Osteocyte (in vitro differentiated cells): ENCODE measurements around the gene TRPC4AP. TPM values are rescaled to one million over a fixed set of nuclear protein-coding genes. Genes with fewer than 3 reads are reported as not detected.
"Not testable (repeated sequence)": the region's sequence is repeated elsewhere in the genome, so short reads cannot be mapped to it uniquely, and the experiment has no call there.

ENCODE experiments used
- DNase-seq: peaks from one replicate; pipeline ENCODE4 v3.0.0; 2021; ENCODE audit warnings: mixed read lengths; ENCODE audit not compliant: unreplicated experiment; ENCODE audit errors: extremely low spot score
- H3K27ac Mint-ChIP-seq: one replicate; pipeline ENCODE4 v1.8.0; 2021; ENCODE audit warnings: mild to moderate bottlenecking, mixed read lengths; ENCODE audit not compliant: unreplicated experiment
- H3K27me3 Mint-ChIP-seq: one replicate; pipeline ENCODE4 v1.8.0; 2021; ENCODE audit warnings: mixed read lengths; ENCODE audit not compliant: unreplicated experiment
- H3K36me3 Mint-ChIP-seq: one replicate; pipeline ENCODE4 v1.8.0; 2021; ENCODE audit warnings: mixed read lengths; ENCODE audit not compliant: unreplicated experiment
- H3K4me1 Mint-ChIP-seq: one replicate; pipeline ENCODE4 v1.8.0; 2021; ENCODE audit warnings: mixed read lengths; ENCODE audit not compliant: unreplicated experiment
- H3K4me3 Mint-ChIP-seq: one replicate; pipeline ENCODE4 v1.8.0; 2021; ENCODE audit warnings: mild to moderate bottlenecking, moderate library complexity, mixed read lengths; ENCODE audit not compliant: unreplicated experiment
- H3K9me3 Mint-ChIP-seq: one replicate; pipeline ENCODE4 v1.8.0; 2021; ENCODE audit warnings: mixed read lengths; ENCODE audit not compliant: unreplicated experiment
- CTCF ChIP-seq: fragments of 200-600 bp; sonication (generic); IDR thresholded peaks from 2 replicates; pipeline ENCODE4 v1.5.0; 2021; ENCODE audit warnings: antibody characterized with exemption, mild to moderate bottlenecking, moderate library complexity
- total RNA-seq: library from RNA; stranded (reverse); gene quantifications from 2 replicates; pipeline ENCODE4 v1.2.1, GENCODE V29; 2021

The TRPC4AP gene
- total RNA-seq, 1 donor from 2014 or later: 83.0 TPM

GRCh38 chr20:35116258-35116657, 23.7 kb upstream of the TRPC4AP start:
- H3K4me1 Mint-ChIP-seq: peaks cover 10% of the 10 kb centered on the region
- no peak overlapping the region for H3K27ac Mint-ChIP-seq
- H3K36me3 Mint-ChIP-seq: peaks cover 36% of the 10 kb centered on the region

GRCh38 chr20:35115606-35116005, 23.0 kb upstream of the TRPC4AP start:
- no peak overlapping the region for H3K27ac Mint-ChIP-seq
- H3K9me3 Mint-ChIP-seq: no peaks in the 10 kb centered on the region
- H3K4me1 Mint-ChIP-seq: peaks cover 10% of the 10 kb centered on the region
- H3K27me3 Mint-ChIP-seq: no peaks in the 10 kb centered on the region
- no peak for DNase-seq
- H3K36me3 Mint-ChIP-seq: peaks cover 35% of the 10 kb centered on the region
- TF ChIP-seq CTCF: no peak
- no peak overlapping the region for H3K4me3 Mint-ChIP-seq

More at GRCh38 chr20:35116258-35116657, 23.7 kb upstream of the TRPC4AP start:
- H3K4me3 Mint-ChIP-seq: no peak overlapping the region
- no peak for DNase-seq
- H3K27me3 Mint-ChIP-seq: no peaks in the 10 kb centered on the region
- H3K9me3 Mint-ChIP-seq: no peaks in the 10 kb centered on the region
- no peak for TF ChIP-seq CTCF

- not testable (repeated sequence) for DNase-seq, H3K4me1 Mint-ChIP-seq
- peaks cover 25% of the 10 kb centered on the region for H3K36me3 Mint-ChIP-seq
These were observed 19.7 kb upstream of the TRPC4AP start for GRCh38 chr20:35112276-35112675.

GRCh38 chr20:35111141-35111888, 18.7 kb upstream of the TRPC4AP start:
- TF ChIP-seq CTCF: no peak
- H3K36me3 Mint-ChIP-seq: peaks cover 25% of the 10 kb centered on the region
- no peaks in the 10 kb centered on the region for H3K4me1 Mint-ChIP-seq
- H3K4me3 Mint-ChIP-seq: no peak overlapping the region
- no peak for DNase-seq
- H3K9me3 Mint-ChIP-seq: no peaks in the 10 kb centered on the region
- no peak overlapping the region for H3K27ac Mint-ChIP-seq
- H3K27me3 Mint-ChIP-seq: no peaks in the 10 kb centered on the region

More at GRCh38 chr20:35112276-35112675, 19.7 kb upstream of the TRPC4AP start:
- not testable (repeated sequence) for H3K27me3 Mint-ChIP-seq, H3K4me3 Mint-ChIP-seq, H3K9me3 Mint-ChIP-seq, H3K27ac Mint-ChIP-seq

GRCh38 chr20:35108921-35109320, 16.3 kb upstream of the TRPC4AP start:
- no peaks in the 10 kb centered on the region for H3K4me1 Mint-ChIP-seq

More at GRCh38 chr20:35108921-35109320, 16.3 kb upstream of the TRPC4AP start:
- no peak for DNase-seq
- no peak for TF ChIP-seq CTCF
- Mint-ChIP-seq H3K9me3 (no peaks in the 10 kb centered on the region), H3K27me3 (no peaks in the 10 kb centered on the region), H3K36me3 (peaks cover 13% of the 10 kb centered on the region), H3K4me3 (no peak overlapping the region), H3K27ac (no peak overlapping the region)
